Calu3 (cell line): ENCODE data around the gene SOS2. TPM values are rescaled to one million over a fixed set of nuclear protein-coding genes. Genes with fewer than 3 reads are reported as not detected.
A peak's percentile ranks its signal among the peaks of the same experiment; 100 is the strongest.

ENCODE experiments used
- BruUV-seq: library from RNA; stranded (reverse); fragments of 400-500 nt; replicated peaks from 2 replicates; lab custom pipeline; 2021; lab: Mats Ljungman, UMichigan
- CTCF ChIA-PET: fragments of 300-600 bp; sonication (Branson Sonifier 250); formaldehyde crosslinking; loops from one replicate; lab custom pipeline; 2022; ENCODE audit warnings: antibody characterized with exemption; lab: Charles Lee
- DNase-seq: peaks from one replicate; pipeline ENCODE4 v3.0.0; 2022
- H3K27ac Mint-ChIP-seq: one replicate; pipeline ENCODE4 v1.8.0; 2022; ENCODE audit warnings: mixed read lengths; ENCODE audit not compliant: unreplicated experiment
- H3K27me3 Mint-ChIP-seq: one replicate; pipeline ENCODE4 v1.8.0; 2022; ENCODE audit warnings: mixed read lengths; ENCODE audit not compliant: unreplicated experiment
- H3K36me3 Mint-ChIP-seq: one replicate; pipeline ENCODE4 v1.8.0; 2022; ENCODE audit warnings: mild to moderate bottlenecking, moderate library complexity, mixed read lengths; ENCODE audit not compliant: insufficient read depth, unreplicated experiment
- H3K4me1 Mint-ChIP-seq: one replicate; pipeline ENCODE4 v1.8.0; 2022; ENCODE audit warnings: mild to moderate bottlenecking, low read depth, mixed read lengths; ENCODE audit not compliant: unreplicated experiment
- H3K4me3 Mint-ChIP-seq: one replicate; pipeline ENCODE4 v1.8.0; 2022; ENCODE audit warnings: mild to moderate bottlenecking, low read depth, moderate library complexity, mixed read lengths; ENCODE audit not compliant: unreplicated experiment
- H3K9me3 Mint-ChIP-seq: one replicate; pipeline ENCODE4 v1.8.0; 2022; ENCODE audit warnings: low read depth, mixed read lengths; ENCODE audit not compliant: unreplicated experiment
- CTCF ChIP-seq: fragments of 200-600 bp; IDR thresholded peaks from one replicate; pipeline ENCODE4 v1.8.0; 2022; ENCODE audit warnings: antibody characterized with exemption; ENCODE audit not compliant: unreplicated experiment
- intact Hi-C: fragments of 100-400 bp; cut with micrococcal nuclease; formaldehyde crosslinking; loops from one replicate; pipeline ENCODE4 v1.10.0; 2022; ENCODE audit not compliant: unreplicated experiment
- total RNA-seq: library from RNA; stranded (reverse); gene quantifications from 2 replicates; pipeline ENCODE4 v1.2.3, GENCODE V29; 2022

SOS2 gene
- total RNA-seq, 1 experiment from 2014 or later = 17.1 TPM

- intact Hi-C loops = no loop called here
- no peak for DNase-seq
- H3K4me1 Mint-ChIP-seq = peaks cover 6% of the 10 kb centered on the region
- peaks cover 16% of the 10 kb centered on the region for H3K36me3 Mint-ChIP-seq
- no TSS peak for BruUV-seq
- no peak overlapping the region for H3K27ac Mint-ChIP-seq
- no peaks in the 10 kb centered on the region for H3K27me3 Mint-ChIP-seq
- no peak for TF ChIP-seq CTCF
- no peaks in the 10 kb centered on the region for H3K9me3 Mint-ChIP-seq
- H3K4me3 Mint-ChIP-seq = no peak overlapping the region
- CTCF ChIA-PET = no interaction called here
These were observed 109.9 kb downstream of the SOS2 start for GRCh38 chr14:50121486-50121885.

- BruUV-seq = no TSS peak
- Mint-ChIP-seq H3K4me1 (peaks cover 8% of the 10 kb centered on the region), H3K27ac (no peak overlapping the region), H3K9me3 (no peaks in the 10 kb centered on the region), H3K36me3 (peaks cover 44% of the 10 kb centered on the region), H3K4me3 (no peak overlapping the region), H3K27me3 (no peaks in the 10 kb centered on the region)
- TF ChIP-seq CTCF = no peak
- CTCF ChIA-PET = no interaction called here
- no peak for DNase-seq
- intact Hi-C loops = loop anchor here (10.0 kb wide), 1 partner anchor 417 kb away; the partner anchor contains the start of gene MAP4K5
These were observed 113.9 kb downstream of the SOS2 start for GRCh38 chr14:50117456-50117855.

GRCh38 chr14:50116966-50117365, 114.4 kb downstream of the SOS2 start:
- TF ChIP-seq CTCF = no peak
- H3K4me3 Mint-ChIP-seq = peak overlapping the region; percentile 90
- no peaks in the 10 kb centered on the region for H3K9me3 Mint-ChIP-seq
- H3K36me3 Mint-ChIP-seq = peaks cover 47% of the 10 kb centered on the region
- no peaks in the 10 kb centered on the region for H3K27me3 Mint-ChIP-seq
- BruUV-seq = TSS peak; percentile 96
- H3K27ac Mint-ChIP-seq = peak overlapping the region; percentile 90
- CTCF ChIA-PET = interaction anchor here (1.2 to 1.4 kb wide), 2 partner anchors 255 to 264 kb away, joined by 4 to 13 read pairs; partner anchors contain the start of gene NEMF
- peaks cover 8% of the 10 kb centered on the region for H3K4me1 Mint-ChIP-seq
- DNase-seq = no peak
- intact Hi-C loops = loop anchor here (10.0 kb wide), 1 partner anchor 418 kb away; the partner anchor contains the start of gene MAP4K5

GRCh38 chr14:50116181-50116956, 115.0 kb downstream of the SOS2 start, which contains the start of gene VCPKMT:
Gene VCPKMT (minus strand): TSS chr14:50116572. CDS start chr14:50116552, 20 bp downstream.
- Mint-ChIP-seq H3K36me3 (peaks cover 47% of the 10 kb centered on the region), H3K27me3 (no peaks in the 10 kb centered on the region), H3K4me3 (peak within 1 kb of the TSS; percentile 90), H3K4me1 (peaks cover 8% of the 10 kb centered on the region), H3K9me3 (no peaks in the 10 kb centered on the region), H3K27ac (peak within 1 kb of the TSS; percentile 90)
- DNase-seq = peak; percentile 95
- BruUV-seq = no TSS peak
- CTCF ChIA-PET = interaction anchor here (0.6 to 1.4 kb wide), 3 partner anchors 10 to 264 kb away, joined by 3 to 13 read pairs (median 4); partner anchors contain the start of gene NEMF
- intact Hi-C loops = loop anchor here (10.0 kb wide), 1 partner anchor 418 kb away; the partner anchor contains the start of gene MAP4K5
- TF ChIP-seq CTCF = no peak
